Bronchial epithelial cell (primary cell): ENCODE results near the gene ZSWIM1. TPM values are rescaled to one million over a fixed set of nuclear protein-coding genes. Genes with fewer than 3 reads are reported as not detected.

Source experiments
- DNase-seq: peaks from one replicate; pipeline ENCODE4 v3.0.0-alpha.2; 2010; ENCODE audit warnings: low read depth
- FAIRE-seq: peaks from 2 replicates; lab custom pipeline; 2011; peaks lifted over from hg19 to GRCh38; lab: Jason Lieb, UNC
- H3K27me3 ChIP-seq: 2 replicates; pipeline ENCODE4 v1.5.1; 2011; ENCODE audit warnings: low read length; ENCODE audit not compliant: control insufficient read depth, insufficient read depth
- H3K36me3 ChIP-seq: 2 replicates; pipeline ENCODE4 v1.5.1; 2011; ENCODE audit warnings: low read length; ENCODE audit not compliant: control insufficient read depth, insufficient read depth
- H3K4me3 ChIP-seq: 2 replicates; pipeline ENCODE4 v1.5.1; 2011; ENCODE audit warnings: mild to moderate bottlenecking, low read depth, low read length, control low read depth
- total RNA-seq: library from RNA; depleted of rRNA; stranded (reverse); fragments of >200 nt; gene quantifications from 2 replicates; pipeline ENCODE4 v1.2.1, GENCODE V29; 2014
- TF ChIP-seq, protein P1 (sequence below): IDR thresholded peaks from 2 replicates; pipeline ENCODE4 v1.5.1; 2011; ENCODE audit warnings: mild to moderate bottlenecking, moderate library complexity, low read length, control low read depth, inconsistent platforms; ENCODE audit not compliant: insufficient read depth, severe bottlenecking

The ZSWIM1 gene
- total RNA-seq, 1 donor from 2014 or later: 1.3 TPM

DNA sequence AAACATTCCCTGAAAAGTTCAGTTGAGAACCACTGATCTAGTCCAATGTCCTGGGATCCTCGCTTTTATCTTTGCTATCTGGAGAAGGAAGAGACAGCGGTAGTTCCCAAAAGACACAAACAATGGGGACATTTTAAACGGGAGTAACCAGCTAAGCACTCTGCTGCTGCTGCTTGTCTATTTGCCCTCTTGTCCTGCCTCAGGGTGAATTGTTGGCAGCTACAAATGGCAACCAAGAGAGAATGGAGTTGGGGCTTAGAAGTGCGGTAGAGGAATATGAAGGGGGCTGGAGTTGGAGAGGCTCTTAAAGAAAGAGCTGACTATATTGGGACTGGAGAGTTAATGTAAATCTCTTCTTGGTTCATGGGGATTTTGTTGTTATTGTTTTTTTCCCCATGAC is 6.5 kb upstream of the ZSWIM1 start:
- TF ChIP-seq, protein P1, sequence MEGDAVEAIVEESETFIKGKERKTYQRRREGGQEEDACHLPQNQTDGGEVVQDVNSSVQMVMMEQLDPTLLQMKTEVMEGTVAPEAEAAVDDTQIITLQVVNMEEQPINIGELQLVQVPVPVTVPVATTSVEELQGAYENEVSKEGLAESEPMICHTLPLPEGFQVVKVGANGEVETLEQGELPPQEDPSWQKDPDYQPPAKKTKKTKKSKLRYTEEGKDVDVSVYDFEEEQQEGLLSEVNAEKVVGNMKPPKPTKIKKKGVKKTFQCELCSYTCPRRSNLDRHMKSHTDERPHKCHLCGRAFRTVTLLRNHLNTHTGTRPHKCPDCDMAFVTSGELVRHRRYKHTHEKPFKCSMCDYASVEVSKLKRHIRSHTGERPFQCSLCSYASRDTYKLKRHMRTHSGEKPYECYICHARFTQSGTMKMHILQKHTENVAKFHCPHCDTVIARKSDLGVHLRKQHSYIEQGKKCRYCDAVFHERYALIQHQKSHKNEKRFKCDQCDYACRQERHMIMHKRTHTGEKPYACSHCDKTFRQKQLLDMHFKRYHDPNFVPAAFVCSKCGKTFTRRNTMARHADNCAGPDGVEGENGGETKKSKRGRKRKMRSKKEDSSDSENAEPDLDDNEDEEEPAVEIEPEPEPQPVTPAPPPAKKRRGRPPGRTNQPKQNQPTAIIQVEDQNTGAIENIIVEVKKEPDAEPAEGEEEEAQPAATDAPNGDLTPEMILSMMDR: no peak
- FAIRE-seq: no peak
- DNase-seq: no peak
- H3K27me3 ChIP-seq: no peaks in the 10 kb centered on the region
- peaks cover 6% of the 10 kb centered on the region for H3K36me3 ChIP-seq
- H3K4me3 ChIP-seq: no peak overlapping the region

DNA sequence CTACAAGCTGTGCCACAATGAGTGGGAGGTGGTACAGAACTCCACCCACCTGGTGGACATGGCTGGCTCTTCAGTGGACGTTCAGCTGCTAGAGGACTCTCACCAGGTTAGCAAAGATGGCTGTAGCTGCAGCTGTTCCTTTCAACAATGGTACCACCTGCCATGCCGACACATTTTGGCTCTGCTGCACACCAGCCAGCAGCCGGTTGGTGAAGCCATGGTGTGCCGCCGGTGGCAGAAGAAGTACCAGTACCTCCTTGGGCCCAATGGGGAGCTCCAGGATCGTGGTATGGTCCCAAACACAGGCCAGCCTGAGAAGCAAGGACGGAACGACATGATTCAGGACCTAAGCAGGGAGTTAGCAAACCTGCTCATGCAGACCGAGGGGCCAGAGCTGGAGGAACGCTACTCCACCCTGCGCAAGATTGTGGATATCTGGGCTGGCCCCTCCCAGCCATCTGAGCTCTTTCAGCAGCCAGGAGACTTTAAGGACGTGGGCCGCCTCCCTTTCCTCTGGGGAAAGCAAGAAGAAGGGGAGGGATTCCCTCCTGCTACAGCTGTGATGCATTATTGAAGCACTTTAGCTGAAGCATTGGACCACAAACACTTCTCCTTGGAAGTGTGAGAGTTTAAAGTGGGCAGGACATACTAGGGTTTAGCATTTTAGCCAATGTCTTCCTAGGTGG is 2.8 kb upstream of the ZSWIM1 start:
- Histone ChIP-seq H3K4me3 (no peak overlapping the region), H3K36me3 (peaks cover 9% of the 10 kb centered on the region), H3K27me3 (no peaks in the 10 kb centered on the region)
- DNase-seq (no peak), FAIRE-seq (no peak)
- TF ChIP-seq, protein P1: no peak

DNA sequence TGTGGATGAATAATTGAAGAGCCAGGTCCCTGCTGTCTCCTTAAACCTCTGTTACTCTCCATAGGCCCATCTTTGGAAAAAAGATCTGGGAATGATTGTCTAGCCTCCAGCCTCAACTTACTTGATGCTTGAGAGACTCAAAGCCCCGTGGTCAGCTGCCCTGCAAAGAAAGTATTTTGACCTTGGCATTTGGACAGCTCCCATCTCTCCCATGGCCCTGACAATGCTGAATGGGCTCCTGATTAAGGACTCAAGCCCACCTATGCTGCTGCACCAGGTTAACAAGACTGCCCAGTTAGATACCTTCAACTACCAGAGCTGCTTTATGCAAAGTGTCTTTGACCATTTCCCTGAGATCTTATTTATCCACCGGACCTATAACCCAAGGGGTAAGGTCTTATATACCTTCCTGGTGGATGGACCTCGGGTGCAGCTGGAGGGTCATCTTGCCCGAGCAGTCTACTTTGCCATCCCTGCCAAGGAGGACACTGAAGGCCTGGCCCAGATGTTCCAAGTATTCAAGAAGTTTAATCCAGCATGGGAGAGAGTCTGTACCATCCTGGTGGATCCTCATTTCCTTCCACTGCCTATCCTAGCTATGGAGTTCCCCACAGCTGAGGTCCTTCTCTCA is 1.6 kb downstream of the ZSWIM1 start:
- Histone ChIP-seq H3K4me3 (no peak overlapping the region), H3K27me3 (no peaks in the 10 kb centered on the region), H3K36me3 (peaks cover 13% of the 10 kb centered on the region)
- DNase-seq (no peak), FAIRE-seq (no peak)
- TF ChIP-seq, protein P1: no peak

DNA sequence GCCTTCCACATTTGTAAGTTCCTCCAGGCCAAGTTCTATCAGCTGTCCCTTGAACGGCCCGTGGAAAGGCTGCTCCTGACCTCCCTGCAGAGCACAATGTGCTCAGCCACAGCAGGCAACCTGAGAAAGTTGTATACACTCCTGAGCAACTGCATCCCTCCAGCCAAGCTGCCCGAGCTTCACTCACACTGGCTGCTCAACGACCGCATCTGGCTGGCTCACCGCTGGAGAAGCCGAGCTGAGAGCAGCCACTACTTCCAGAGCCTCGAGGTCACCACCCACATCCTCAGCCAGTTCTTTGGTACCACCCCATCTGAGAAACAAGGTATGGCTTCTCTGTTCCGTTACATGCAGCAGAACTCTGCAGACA is 2.1 kb downstream of the ZSWIM1 start:
- Histone ChIP-seq H3K27me3 (no peaks in the 10 kb centered on the region), H3K36me3 (peaks cover 10% of the 10 kb centered on the region), H3K4me3 (no peak overlapping the region)
- TF ChIP-seq, protein P1: no peak
- FAIRE-seq (no peak), DNase-seq (no peak)

DNA sequence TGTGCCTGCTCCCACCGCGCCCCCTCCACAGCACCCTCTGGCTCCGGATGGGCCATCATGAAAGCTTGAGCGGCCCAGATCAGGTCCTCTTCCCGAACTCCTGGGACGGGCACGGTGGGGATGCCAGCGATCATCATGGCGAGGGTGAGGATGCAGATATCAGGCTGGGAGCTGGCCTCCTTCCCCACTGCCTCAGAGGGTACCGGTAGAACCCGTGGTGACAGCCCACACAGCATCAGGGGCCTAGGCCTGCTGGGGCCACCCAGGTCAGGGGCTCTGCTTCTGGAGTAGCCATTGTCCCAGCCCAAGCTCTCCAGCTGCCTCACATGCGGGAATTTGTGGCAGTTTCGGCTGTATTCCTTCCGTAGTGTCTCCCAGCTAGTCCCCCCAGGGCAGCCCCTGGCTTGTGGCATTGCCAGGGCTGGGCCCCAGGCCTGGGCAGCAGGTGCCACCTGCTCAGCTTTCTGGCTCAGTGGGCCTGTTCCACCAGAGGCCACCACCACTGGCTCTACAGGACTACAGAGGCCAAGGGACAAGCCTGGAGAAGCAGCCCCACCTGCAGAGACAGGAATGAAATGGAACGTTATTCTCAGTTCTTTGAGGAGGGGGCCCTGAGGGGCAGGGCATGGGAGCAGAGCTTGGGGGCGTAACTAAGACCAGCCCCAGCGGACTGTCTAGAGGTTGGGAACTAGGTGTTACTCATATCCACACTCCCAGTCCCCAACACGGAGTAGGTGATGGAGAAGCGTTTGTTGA is 5.7 kb downstream of the ZSWIM1 start:
- H3K4me3 ChIP-seq: no peak overlapping the region
- TF ChIP-seq, protein P1: no peak
- DNase-seq (no peak), FAIRE-seq (no peak)
- H3K27me3 ChIP-seq: no peaks in the 10 kb centered on the region
- peaks cover 9% of the 10 kb centered on the region for H3K36me3 ChIP-seq
